ENCODE data around the gene GRK5.

DNA sequence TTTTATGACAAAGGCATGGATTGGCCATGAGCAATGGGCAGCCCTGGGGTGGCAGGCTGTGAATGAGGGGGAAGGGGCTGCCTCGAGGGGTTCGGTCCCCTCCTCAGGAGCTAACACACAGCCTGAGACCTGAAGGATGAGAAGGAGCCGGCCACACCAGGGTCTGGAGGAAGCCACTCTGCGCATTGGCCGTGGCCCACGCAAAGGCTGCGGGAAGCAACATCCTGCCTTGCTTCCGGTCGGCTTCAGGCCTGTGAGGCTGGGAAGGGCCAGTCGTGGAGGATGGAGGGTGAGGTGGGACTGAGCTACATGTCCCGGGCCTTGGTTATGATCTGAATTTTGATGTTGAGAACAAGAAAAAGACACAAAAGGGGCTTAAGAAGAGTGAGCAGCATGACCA lies 285.8 kb downstream of the GRK5 start:
- TF ChIP-seq CTCF (IDR thresholded peaks at IDR 0.05; ENCODE audit: low read depth, low read length) (no peak), POLR2A (IDR thresholded peaks at IDR 0.05; ENCODE audit: extremely low read depth, insufficient read length) (no peak), MYC (IDR thresholded peaks at IDR 0.05; ENCODE audit: low read depth, low read length) (no peak)
